Neutrophil (primary cell): Measurements from ENCODE around the gene RHOXF1.
"Not testable (repeated sequence)": the region's sequence is repeated elsewhere in the genome, so short reads cannot be mapped to it uniquely, and the experiment has no call there.

ENCODE experiments used
- H3K27ac ChIP-seq: fragments of 200-600 bp; sonication (generic); 2 replicates; pipeline ENCODE4 v1.5.1; 2016; ENCODE audit warnings: mild to moderate bottlenecking, moderate library complexity
- H3K27me3 ChIP-seq: fragments of 200-600 bp; sonication (generic); 2 replicates; pipeline ENCODE4 v1.6.0; 2016; ENCODE audit warnings: mild to moderate bottlenecking
- H3K36me3 ChIP-seq: fragments of 200-600 bp; sonication (generic); 2 replicates; pipeline ENCODE4 v1.5.1; 2017
- H3K4me1 ChIP-seq, 2 experiments: fragments of 200-600 bp in 1 of 2; sonication (generic) in 1 of 2; 1 replicate in 1 of 2; 2 replicates in 1 of 2; pipeline versions ENCODE4 v1.5.1 to v1.6.1; 2013 to 2016; ENCODE audit warnings: low read depth in 1 of 2, low read length in 1 of 2, mild to moderate bottlenecking in 1 of 2, moderate library complexity in 1 of 2; ENCODE audit not compliant: control insufficient read depth in 1 of 2, insufficient read depth in 1 of 2
- H3K4me3 ChIP-seq, 2 experiments: fragments of 200-600 bp in 1 of 2; sonication (generic) in 1 of 2; 1 replicate in 1 of 2; 2 replicates in 1 of 2; pipeline ENCODE4 v1.5.1; 2013 to 2016; ENCODE audit warnings: low read depth in 1 of 2, low read length in 1 of 2, mild to moderate bottlenecking in 1 of 2, moderate library complexity in 1 of 2
- H3K9me3 ChIP-seq: fragments of 200-600 bp; sonication (generic); 2 replicates; pipeline ENCODE4 v1.5.1; 2016
- TF ChIP-seq, protein P1 (sequence below): fragments of 200-600 bp; sonication (generic); IDR thresholded peaks from 2 replicates; pipeline ENCODE4 v1.5.1; 2016; ENCODE audit warnings: antibody characterized with exemption

The RHOXF1 gene, protein sequence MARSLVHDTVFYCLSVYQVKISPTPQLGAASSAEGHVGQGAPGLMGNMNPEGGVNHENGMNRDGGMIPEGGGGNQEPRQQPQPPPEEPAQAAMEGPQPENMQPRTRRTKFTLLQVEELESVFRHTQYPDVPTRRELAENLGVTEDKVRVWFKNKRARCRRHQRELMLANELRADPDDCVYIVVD

DNA sequence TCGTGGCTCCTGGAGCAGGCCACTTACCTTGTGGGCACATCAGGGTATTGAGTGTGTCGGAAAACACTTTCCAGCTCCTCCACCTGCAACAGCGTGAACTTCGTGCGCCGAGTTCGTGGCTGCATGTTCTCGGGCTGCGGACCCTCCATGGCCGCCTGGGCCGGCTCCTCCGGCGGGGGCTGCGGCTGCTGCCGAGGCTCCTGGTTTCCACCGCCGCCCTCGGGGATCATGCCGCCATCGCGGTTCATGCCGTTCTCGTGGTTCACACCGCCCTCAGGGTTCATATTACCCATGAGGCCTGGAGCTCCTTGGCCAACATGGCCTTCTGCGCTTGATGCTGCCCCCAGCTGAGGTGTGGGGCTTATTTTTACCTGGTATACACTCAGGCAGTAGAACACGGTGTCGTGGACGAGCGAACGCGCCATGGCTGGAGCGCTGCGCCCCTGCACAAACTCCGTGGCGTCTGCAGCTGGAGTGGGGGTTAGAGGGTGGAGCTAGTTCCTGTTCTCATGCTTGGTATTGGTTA lies at the start of gene RHOXF1:
Gene RHOXF1 (minus strand): TSS at position 476 of the 526 bp plus-strand sequence. CDS start 51 bp downstream, at position 425.
- TF ChIP-seq, protein P1, sequence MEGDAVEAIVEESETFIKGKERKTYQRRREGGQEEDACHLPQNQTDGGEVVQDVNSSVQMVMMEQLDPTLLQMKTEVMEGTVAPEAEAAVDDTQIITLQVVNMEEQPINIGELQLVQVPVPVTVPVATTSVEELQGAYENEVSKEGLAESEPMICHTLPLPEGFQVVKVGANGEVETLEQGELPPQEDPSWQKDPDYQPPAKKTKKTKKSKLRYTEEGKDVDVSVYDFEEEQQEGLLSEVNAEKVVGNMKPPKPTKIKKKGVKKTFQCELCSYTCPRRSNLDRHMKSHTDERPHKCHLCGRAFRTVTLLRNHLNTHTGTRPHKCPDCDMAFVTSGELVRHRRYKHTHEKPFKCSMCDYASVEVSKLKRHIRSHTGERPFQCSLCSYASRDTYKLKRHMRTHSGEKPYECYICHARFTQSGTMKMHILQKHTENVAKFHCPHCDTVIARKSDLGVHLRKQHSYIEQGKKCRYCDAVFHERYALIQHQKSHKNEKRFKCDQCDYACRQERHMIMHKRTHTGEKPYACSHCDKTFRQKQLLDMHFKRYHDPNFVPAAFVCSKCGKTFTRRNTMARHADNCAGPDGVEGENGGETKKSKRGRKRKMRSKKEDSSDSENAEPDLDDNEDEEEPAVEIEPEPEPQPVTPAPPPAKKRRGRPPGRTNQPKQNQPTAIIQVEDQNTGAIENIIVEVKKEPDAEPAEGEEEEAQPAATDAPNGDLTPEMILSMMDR = no peak
- Histone ChIP-seq H3K4me3 (no peak within 1 kb of the TSS), H3K36me3 (no peaks in the 10 kb centered on the region), H3K27me3 (no peaks in the 10 kb centered on the region), H3K9me3 (no peaks in the 10 kb centered on the region), H3K27ac (no peak within 1 kb of the TSS), H3K4me1 (no peaks in the 10 kb centered on the region)

DNA sequence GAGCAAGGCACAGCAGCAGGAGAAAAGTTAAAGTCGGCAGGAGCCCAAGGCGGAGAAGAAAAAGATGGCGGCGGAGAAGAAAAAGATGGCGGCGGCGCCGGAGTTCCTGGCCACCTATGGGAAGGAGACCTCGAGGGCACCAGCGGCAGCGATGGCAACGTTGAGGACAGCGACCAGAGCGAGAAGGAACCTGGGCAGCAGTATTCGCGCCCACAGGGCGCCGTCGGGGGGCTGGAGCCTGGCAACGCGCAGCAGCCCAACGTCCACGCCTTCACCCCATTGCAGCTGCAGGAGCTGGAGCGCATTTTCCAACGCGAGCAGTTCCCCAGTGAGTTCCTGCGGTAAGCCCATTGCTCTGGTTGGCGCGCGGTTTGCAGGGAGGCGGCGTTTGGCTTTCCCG lies 43.4 kb upstream of the RHOXF1 start:
- not testable (repeated sequence) for H3K36me3 ChIP-seq, H3K27me3 ChIP-seq, H3K4me3 ChIP-seq, H3K9me3 ChIP-seq, H3K4me1 ChIP-seq, H3K27ac ChIP-seq

DNA sequence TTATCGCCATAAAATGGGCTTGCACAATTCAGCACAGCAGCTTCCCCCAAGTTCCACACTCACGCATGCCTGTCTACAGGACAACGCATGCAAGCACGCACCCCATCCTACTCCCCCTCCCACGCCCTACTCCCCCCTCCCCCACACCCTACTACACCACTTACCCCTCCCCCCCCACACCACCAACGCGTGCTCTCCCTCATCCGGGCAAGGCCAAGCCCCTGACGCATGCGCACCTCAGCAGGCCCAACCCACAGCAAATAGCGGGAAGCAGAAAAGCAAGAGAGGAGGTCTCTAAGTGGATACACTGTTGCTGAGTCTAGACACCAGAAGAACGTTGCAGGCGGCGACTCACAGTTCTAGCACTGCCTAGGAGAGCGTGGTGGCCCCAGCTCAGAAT lies 42.6 kb upstream of the RHOXF1 start, which contains the start of gene RHOXF2:
Gene RHOXF2 (plus strand): TSS at position 301 of the 400 bp plus-strand sequence. CDS start 138 bp downstream, outside the sequence.
- H3K36me3 ChIP-seq, H3K9me3 ChIP-seq: not testable (repeated sequence)

DNA sequence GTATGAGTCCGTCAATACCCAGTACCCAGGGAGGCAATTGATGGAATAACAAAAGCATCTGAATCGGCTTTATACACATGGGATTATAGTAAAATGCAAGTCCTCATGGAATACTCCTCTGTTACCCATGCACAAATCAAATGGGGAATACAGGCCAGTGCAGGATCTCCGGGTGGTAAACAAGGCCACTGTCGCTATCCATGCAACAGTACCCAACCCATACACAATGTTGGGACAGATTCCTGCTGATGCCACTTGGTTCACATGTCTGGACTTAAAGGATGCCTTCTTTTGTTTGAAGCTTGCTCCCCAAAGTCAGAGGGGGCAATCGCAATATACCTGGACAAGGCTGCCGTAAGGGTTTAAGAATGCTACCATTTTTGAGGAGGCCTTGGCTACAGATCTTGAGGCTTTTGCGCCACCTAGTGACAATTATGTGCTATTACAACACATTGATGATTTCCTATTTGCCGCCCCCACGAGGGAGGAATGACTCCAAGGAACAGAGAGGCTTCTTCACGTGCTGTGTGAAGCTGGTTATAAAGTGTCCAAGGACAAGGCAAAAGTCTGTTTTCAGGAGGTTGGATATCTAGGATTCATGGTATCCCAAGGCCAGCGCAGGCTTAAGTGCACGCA lies 34.5 kb upstream of the RHOXF1 start:
- H3K4me1 ChIP-seq, H3K27ac ChIP-seq, H3K36me3 ChIP-seq, H3K27me3 ChIP-seq, H3K4me3 ChIP-seq, H3K9me3 ChIP-seq: not testable (repeated sequence)

More for the DNA sequence above, 42.6 kb upstream of the RHOXF1 start, which contains the start of gene RHOXF2:
- H3K27me3 ChIP-seq, H3K27ac ChIP-seq, H3K4me3 ChIP-seq, H3K4me1 ChIP-seq: not testable (repeated sequence)

DNA sequence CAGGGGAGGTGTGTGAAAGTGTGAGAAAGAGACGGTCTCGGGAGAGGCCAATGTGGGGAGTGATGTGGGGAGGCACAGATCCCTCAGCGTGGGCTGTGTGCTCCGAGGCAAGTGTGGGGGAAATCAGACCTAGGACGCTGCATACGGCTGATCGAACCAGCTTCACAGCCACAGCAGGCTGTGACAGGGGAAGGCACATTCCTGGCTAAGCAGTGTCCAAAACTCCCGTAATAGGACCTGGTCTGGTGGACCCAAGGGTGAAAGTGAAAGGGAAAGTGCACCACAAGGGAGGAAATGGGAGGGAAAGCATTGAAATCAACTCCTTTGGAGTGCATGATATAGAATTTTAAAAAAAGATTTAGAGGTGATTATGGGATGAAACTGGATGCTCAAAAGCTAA lies 31.8 kb upstream of the RHOXF1 start:
- Histone ChIP-seq H3K4me1 (no peaks in the 10 kb centered on the region), H3K27me3 (no peaks in the 10 kb centered on the region), H3K4me3 (no peak overlapping the region), H3K36me3 (no peaks in the 10 kb centered on the region), H3K27ac (no peak overlapping the region), H3K9me3 (no peaks in the 10 kb centered on the region)
- TF ChIP-seq, protein P1 = no peak

DNA sequence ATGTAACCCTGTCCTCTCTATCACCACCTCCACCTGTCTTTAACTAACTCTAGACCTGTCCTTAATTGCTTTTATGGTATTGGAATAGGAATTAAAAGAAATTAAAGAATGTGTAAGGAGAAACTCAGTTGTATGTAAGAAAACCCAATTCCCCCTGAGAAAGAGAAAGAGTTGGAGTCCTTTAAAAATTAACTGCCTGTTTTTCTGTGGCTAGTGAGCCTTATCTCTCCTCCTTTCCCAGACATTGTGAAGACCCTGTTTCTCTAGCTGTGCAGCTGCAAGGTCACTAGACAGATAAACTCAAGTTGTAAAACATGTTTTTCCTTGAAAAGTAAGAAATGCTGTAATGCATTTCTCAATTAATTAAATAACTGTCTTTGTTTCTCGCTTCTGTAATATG lies 30.6 kb upstream of the RHOXF1 start:
- not testable (repeated sequence) for H3K27ac ChIP-seq, H3K4me1 ChIP-seq, H3K9me3 ChIP-seq, H3K27me3 ChIP-seq, H3K4me3 ChIP-seq, H3K36me3 ChIP-seq

DNA sequence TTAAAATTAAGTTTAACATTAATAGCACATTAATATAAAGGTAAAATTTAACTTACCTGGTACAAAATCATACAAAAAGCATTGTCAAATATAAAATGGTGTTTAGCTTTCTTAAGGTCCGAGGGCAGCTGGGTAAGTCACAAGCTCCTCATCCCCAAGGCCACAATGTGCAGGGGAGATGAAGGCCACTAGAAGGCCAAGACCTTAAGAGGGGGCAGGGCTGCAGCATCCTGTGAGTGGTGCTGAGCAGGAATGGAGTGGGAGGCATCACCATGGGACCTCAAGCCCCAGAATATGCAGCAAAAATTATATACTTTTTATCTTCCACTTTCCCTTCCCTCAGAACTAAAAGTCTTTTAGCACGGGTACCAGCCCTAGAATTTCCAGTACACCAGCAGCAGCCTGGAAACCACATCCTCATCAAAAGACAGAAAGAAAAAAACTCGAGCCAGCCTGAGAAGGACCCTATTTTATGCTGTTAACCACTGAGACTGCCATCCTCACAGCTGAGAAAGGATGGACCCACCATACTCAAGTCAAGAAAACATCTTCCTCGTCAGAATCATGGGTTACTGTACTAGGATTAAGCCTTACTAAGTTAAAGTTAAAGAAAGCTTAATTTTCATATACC lies 29.7 kb upstream of the RHOXF1 start:
- H3K9me3 ChIP-seq = no peaks in the 10 kb centered on the region
- no peak overlapping the region for H3K27ac ChIP-seq
- no peaks in the 10 kb centered on the region for H3K4me1 ChIP-seq
- H3K4me3 ChIP-seq = no peak overlapping the region
- TF ChIP-seq, protein P1 = no peak
- H3K27me3 ChIP-seq = no peaks in the 10 kb centered on the region
- no peaks in the 10 kb centered on the region for H3K36me3 ChIP-seq
